H1 (cell line): ENCODE results near the gene CDK8. TPM values are rescaled to one million over a fixed set of nuclear protein-coding genes. Genes with fewer than 3 reads are reported as not detected.

Source experiments
- ASH2L ChIP-seq: fragments of 200-600, 300-600 bp; sonication (generic); IDR thresholded peaks from one replicate; pipeline ENCODE4 v1.7.1; 2017; ENCODE audit warnings: low read length
- ATF2 ChIP-seq: IDR thresholded peaks from 2 replicates; pipeline ENCODE4 v1.6.1; 2012; ENCODE audit warnings: low read length, inconsistent platforms
- BACH1 ChIP-seq: IDR thresholded peaks from 2 replicates; pipeline ENCODE4 v1.6.1; 2012; ENCODE audit warnings: low read length, improper control_type of control experiment
- CREB1 ChIP-seq: IDR thresholded peaks from 2 replicates; pipeline ENCODE4 v1.6.1; 2012; ENCODE audit warnings: inconsistent platforms
- KDM5A ChIP-seq: fragments of 200-600 bp; IDR thresholded peaks from 2 replicates; pipeline ENCODE4 v1.7.1; 2012; ENCODE audit warnings: mild to moderate bottlenecking, low read length, inconsistent platforms, mixed read lengths
- MAFK ChIP-seq: IDR thresholded peaks from 2 replicates; pipeline ENCODE4 v1.6.1; 2012; ENCODE audit warnings: low read depth, mild to moderate bottlenecking, improper control_type of control experiment, low read length
- POLR2A ChIP-seq, 2 experiments: IDR thresholded peaks; 1 replicate in 1 of 2; 2 replicates in 1 of 2; pipeline ENCODE4 v1.6.1; 2011; ENCODE audit warnings: low read depth in 2 of 2, low read length in 2 of 2, mild to moderate bottlenecking in 2 of 2; ENCODE audit errors: control extremely low read depth in 1 of 2
- POLR2AphosphoS5 ChIP-seq: IDR thresholded peaks from 2 replicates; pipeline ENCODE4 v1.6.1; 2011; ENCODE audit warnings: low read depth, low read length
- RFX5 ChIP-seq: IDR thresholded peaks from 2 replicates; pipeline ENCODE4 v1.6.1; 2011; ENCODE audit warnings: low read depth, low read length, improper control_type of control experiment, borderline replicate concordance
- RXRA ChIP-seq: IDR thresholded peaks from 2 replicates; pipeline ENCODE4 v1.6.1; 2011; ENCODE audit warnings: low read depth, mild to moderate bottlenecking, low read length, moderate library complexity; ENCODE audit not compliant: insufficient read depth
- SAP30 ChIP-seq: fragments of 300-600 bp; sonication (generic); IDR thresholded peaks from 2 replicates; pipeline ENCODE4 v1.7.1; 2012; ENCODE audit warnings: low read length, moderate library complexity, mild to moderate bottlenecking, inconsistent platforms; ENCODE audit not compliant: insufficient read depth, insufficient replicate concordance
- SP1 ChIP-seq: IDR thresholded peaks from 2 replicates; pipeline ENCODE4 v1.6.1; 2011; ENCODE audit warnings: low read depth, low read length
- SUZ12 ChIP-seq: fragments of 200-600 bp; sonication (generic); IDR thresholded peaks from 2 replicates; pipeline ENCODE4 v1.6.1; 2012; ENCODE audit warnings: mild to moderate bottlenecking, inconsistent platforms, low read length, moderate library complexity, mixed read lengths
- TBP ChIP-seq: IDR thresholded peaks from 2 replicates; pipeline ENCODE4 v1.6.1; 2011; ENCODE audit warnings: low read depth, low read length, improper control_type of control experiment
- polyA plus RNA-seq, 7 experiments: library from polyadenylated mRNA; depleted of rRNA in 3 of 7; stranded (reverse) in 5 of 7; unstranded in 2 of 7; fragments of >200 nt in 5 of 7; fragments of 200-250 nt in 2 of 7; gene quantifications; 1 replicate in 5 of 7; 2 replicates in 1 of 7; 4 replicates in 1 of 7; pipeline versions ENCODE4 v1.2.1 to v1.2.3, GENCODE V29; 2011 to 2013; ENCODE audit warnings: missing spikeins in 2 of 7, mixed read lengths in 2 of 7
- total RNA-seq: library from RNA; stranded (reverse); fragmentation: NEBNext Ultra II Directional; extraction: Animal tissue kit (Norgen Biotek cat#: 25700); gene quantifications from 2 replicates; pipeline ENCODE4 v1.2.1, GENCODE V29; 2021
- TF ChIP-seq, protein P1 (sequence below): IDR thresholded peaks from 2 replicates; pipeline ENCODE4 v1.6.1; 2012; ENCODE audit warnings: inconsistent platforms
- TF ChIP-seq, protein P2 (sequence below): IDR thresholded peaks from 2 replicates; pipeline ENCODE4 v1.6.1; 2011; ENCODE audit warnings: low read depth, mild to moderate bottlenecking, low read length; ENCODE audit not compliant: insufficient read depth

The CDK8 gene
- total and polyA plus RNA-seq, 2 of the 8 experiments (the other 6 are each of a cell fraction or from before 2014, with no cell fraction given): 22.1 to 25.6 TPM

DNA sequence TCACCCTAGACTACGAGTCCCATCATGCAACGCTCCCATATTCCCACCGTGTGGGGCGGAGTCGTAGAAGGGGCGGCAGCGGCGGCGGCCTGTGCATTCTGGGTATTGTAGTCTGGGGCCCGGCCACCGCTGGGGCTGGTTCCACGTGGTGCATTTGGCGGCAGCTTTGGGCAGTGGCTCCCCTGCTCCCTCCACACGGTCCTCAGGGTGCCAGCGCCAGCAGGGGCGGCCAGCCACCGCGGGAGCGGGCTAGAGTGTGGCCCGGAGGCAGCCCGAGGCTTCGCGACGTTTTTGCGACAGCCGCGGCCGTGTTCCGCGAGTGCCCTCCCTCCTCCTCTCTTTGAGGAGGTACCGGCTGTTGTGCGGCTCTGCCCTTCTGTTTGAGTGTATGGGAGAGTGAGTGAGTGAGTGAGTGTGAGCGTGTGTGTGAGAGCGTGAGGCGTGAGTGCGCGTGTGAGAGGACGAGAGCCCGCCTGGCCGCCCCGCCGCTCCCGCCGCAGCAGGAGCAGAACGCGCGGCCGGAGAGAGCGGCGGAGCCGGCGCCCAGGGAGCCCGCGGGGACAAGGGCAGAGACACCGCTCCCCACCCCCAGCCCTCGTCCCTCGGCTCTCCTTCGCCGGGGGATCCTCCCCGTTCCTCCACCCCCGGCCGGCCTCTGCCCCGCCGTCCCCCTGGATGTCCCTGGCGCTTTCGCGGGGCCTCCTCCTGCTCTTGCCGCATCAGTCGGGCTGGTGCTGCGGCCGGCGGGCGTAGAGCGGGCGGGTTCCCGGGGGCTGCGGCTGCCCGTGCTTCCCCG is at the start of gene CDK8 (continued):
- peak; percentile 58; the same call in 1 of the 2 replicates for TF ChIP-seq CREB1
- no peak for TF ChIP-seq RFX5
- no peak for TF ChIP-seq MAFK
- no peak for TF ChIP-seq KDM5A
- TF ChIP-seq BACH1: no peak
- no peak for TF ChIP-seq ATF2
- no peak for TF ChIP-seq SAP30
- TF ChIP-seq, protein P1, sequence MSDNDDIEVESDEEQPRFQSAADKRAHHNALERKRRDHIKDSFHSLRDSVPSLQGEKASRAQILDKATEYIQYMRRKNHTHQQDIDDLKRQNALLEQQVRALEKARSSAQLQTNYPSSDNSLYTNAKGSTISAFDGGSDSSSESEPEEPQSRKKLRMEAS: peak; percentile 73
- TF ChIP-seq SUZ12: 0 out of 2 replicates have a peak, but pooled peaks have one; percentile 8
- TF ChIP-seq TBP: peak; percentile 68
- TF ChIP-seq RXRA: no peak
- TF ChIP-seq, protein P2, sequence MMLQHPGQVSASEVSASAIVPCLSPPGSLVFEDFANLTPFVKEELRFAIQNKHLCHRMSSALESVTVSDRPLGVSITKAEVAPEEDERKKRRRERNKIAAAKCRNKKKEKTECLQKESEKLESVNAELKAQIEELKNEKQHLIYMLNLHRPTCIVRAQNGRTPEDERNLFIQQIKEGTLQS: peak; percentile 78
- 0 out of 2 replicates have a peak, but pooled peaks have one; percentile 65 for TF ChIP-seq SP1
- peak; percentile 60; the same call in 1 of the 2 replicates for TF ChIP-seq POLR2AphosphoS5
- peak; percentile 20 to 75 for TF ChIP-seq POLR2A (IDR thresholded peaks at IDR 0.05; ENCODE audit: control extremely low read depth in 1 of 2, low read depth in 2 of 2, low read length in 2 of 2)
- TF ChIP-seq ASH2L: peak; percentile 97
